ENCODE data around the gene DOC2A. TPM values are rescaled to one million over a fixed set of nuclear protein-coding genes. Genes with fewer than 3 reads are reported as not detected.

Gene DOC2A
- total RNA-seq, 6 donors from 2014 or later = 1.2 to 11.0 (median 6.5) TPM

DNA sequence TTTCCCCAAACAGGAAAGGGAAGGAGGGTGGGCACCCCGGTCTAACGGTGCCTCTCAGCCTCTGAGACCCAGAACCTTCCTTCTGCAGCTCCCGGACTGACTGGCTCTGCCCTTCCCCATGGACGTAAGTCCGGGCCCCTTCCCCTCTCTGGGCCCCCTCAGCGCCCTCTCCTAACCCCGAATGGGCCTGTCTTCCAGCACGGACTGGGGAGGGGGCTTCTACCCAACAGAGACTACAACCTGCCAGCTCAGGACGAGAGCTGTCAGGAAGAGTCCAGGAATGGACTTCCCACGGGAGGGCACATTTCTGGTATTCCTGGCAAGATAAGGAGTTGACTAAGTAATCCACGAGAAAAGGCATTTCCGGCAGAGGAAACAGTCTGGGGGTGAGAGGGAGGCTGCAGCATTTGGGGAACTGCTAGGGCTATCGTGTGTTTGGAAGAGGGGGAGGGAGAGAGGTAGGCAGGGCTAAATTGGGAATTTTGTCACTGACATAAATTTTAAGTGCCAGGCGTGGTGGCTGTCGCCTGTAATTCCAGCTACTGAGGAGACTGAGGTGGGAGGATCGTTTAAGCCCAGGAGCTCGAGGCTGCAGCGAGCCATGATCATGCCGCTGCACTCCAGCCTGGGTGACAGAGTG, 42.7 kb upstream of the DOC2A start:
- H3K27ac ChIP-seq = peak overlapping the region in 3 of 4 donors; percentile 7 to 73 (median 68)
- no peaks in the 10 kb centered on the region for H3K27me3 ChIP-seq
- H3K36me3 ChIP-seq = no peaks in the 10 kb centered on the region
- WGBS, 2 donors = 4 to 7% methylated on average over 12 to 19 of the region's 19 CpGs
- peaks cover 9 to 21% (median 17%) of the 10 kb centered on the region in 4 donors for H3K4me1 ChIP-seq
- DNase-seq (no peak), ATAC-seq (ENCODE audit: low FRiP score in 2 of 2) (peak; percentile 9 to 34)
- peak overlapping the region; percentile 74 to 98 (median 92) for H3K4me3 ChIP-seq
- TF ChIP-seq POLR2AphosphoS5 (IDR thresholded peaks at IDR 0.05) (no peak), POLR2A (IDR thresholded peaks at IDR 0.05) (no peak), EP300 (IDR thresholded peaks at IDR 0.05) (no peak)
- TF ChIP-seq, protein P1, sequence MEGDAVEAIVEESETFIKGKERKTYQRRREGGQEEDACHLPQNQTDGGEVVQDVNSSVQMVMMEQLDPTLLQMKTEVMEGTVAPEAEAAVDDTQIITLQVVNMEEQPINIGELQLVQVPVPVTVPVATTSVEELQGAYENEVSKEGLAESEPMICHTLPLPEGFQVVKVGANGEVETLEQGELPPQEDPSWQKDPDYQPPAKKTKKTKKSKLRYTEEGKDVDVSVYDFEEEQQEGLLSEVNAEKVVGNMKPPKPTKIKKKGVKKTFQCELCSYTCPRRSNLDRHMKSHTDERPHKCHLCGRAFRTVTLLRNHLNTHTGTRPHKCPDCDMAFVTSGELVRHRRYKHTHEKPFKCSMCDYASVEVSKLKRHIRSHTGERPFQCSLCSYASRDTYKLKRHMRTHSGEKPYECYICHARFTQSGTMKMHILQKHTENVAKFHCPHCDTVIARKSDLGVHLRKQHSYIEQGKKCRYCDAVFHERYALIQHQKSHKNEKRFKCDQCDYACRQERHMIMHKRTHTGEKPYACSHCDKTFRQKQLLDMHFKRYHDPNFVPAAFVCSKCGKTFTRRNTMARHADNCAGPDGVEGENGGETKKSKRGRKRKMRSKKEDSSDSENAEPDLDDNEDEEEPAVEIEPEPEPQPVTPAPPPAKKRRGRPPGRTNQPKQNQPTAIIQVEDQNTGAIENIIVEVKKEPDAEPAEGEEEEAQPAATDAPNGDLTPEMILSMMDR (IDR thresholded peaks at IDR 0.05) = no peak
- H3K9me3 ChIP-seq = no peaks in the 10 kb centered on the region

DNA sequence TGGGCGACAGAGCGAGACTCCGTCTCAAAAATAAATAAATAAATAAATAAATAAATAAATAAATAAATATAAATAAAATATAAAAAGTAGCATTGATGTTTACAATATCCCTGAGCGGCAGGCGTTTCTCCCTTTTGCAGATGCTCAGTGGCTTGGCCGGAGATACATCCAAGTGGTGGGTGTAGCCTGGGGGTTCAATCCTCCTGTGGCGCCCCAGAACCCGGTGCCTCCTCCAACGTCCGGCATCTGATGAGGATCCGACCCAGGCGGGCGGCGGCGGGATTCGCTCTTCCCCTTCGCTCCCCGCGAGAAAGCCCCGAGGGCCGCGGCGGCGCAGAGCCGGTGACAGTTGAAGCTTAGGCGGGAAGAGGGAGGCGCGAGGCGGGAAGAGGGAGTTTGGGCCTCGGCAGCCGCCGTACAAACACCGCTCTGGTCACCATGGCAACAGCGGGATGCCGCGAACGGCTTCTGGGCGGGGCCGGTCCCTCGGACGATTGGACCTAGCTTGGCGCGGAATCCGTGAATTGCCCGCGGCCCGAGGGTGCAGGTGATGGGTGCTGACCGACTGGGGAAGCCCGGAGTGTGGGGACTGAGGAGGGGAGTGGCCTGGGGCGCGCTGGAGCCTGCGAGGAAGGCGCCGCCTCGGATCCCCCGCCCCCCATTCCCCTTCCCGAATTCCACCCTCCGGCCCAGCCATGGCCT, 42.0 kb upstream of the DOC2A start:
- 4 to 10% methylated on average over 20 to 55 of the region's 58 CpGs for WGBS, 2 donors

DNA sequence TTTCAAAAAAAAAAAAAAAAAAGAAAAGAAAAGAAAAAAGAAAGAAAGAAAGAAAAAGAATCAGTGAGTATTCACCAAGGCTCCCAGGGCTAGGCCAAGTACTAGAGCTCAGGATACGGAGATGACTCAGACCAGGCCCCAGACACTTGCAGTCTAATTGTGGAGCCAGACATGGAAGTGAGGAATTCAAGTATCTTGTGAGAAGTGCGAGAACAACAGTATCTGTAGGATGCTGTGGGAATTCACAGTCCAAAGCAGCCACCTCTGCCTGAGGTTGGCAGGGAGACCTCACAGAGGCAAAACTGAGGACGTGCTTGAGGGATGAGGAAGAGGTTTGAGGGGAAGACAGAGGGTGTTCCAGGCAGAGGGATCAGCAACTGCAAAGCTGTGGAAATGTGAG, 40.7 kb upstream of the DOC2A start:
- TF ChIP-seq EP300 (IDR thresholded peaks at IDR 0.05) (no peak), POLR2AphosphoS5 (IDR thresholded peaks at IDR 0.05) (no peak), POLR2A (IDR thresholded peaks at IDR 0.05) (no peak)
- TF ChIP-seq, protein P1 (IDR thresholded peaks at IDR 0.05) = no peak
- no peak overlapping the region for H3K4me3 ChIP-seq
- H3K4me1 ChIP-seq = peaks cover 9 to 21% (median 17%) of the 10 kb centered on the region in 4 donors
- H3K27ac ChIP-seq = no peak overlapping the region
- H3K27me3 ChIP-seq = no peaks in the 10 kb centered on the region
- ATAC-seq (ENCODE audit: low FRiP score in 2 of 2) (no peak), DNase-seq (no peak)
- H3K9me3 ChIP-seq = no peaks in the 10 kb centered on the region
- 86 to 91% methylated on average over 3 of the region's 3 CpGs for WGBS, 2 donors
- H3K36me3 ChIP-seq = no peaks in the 10 kb centered on the region

More for the DNA sequence above, 42.0 kb upstream of the DOC2A start:
- Histone ChIP-seq H3K4me1 (peaks cover 9 to 21% (median 17%) of the 10 kb centered on the region in 4 donors), H3K36me3 (no peaks in the 10 kb centered on the region), H3K27me3 (no peaks in the 10 kb centered on the region), H3K27ac (peak overlapping the region in 3 of 4 donors; percentile 7 to 73 (median 68)), H3K9me3 (no peaks in the 10 kb centered on the region), H3K4me3 (peak overlapping the region; percentile 74 to 98 (median 92))
- DNase-seq (peak; percentile 92 to 97), ATAC-seq (ENCODE audit: low FRiP score in 2 of 2) (peak; percentile 90 to 98)
- TF ChIP-seq EP300 (IDR thresholded peaks at IDR 0.05) (peak in 1 of 4 donors; percentile 80), POLR2A (IDR thresholded peaks at IDR 0.05) (peak in 2 of 4 donors; percentile 15 to 30), POLR2AphosphoS5 (IDR thresholded peaks at IDR 0.05) (peak; percentile 82 to 90)
- TF ChIP-seq, protein P1 (IDR thresholded peaks at IDR 0.05) = peak in 2 of 6 experiments; percentile 6 to 27

DNA sequence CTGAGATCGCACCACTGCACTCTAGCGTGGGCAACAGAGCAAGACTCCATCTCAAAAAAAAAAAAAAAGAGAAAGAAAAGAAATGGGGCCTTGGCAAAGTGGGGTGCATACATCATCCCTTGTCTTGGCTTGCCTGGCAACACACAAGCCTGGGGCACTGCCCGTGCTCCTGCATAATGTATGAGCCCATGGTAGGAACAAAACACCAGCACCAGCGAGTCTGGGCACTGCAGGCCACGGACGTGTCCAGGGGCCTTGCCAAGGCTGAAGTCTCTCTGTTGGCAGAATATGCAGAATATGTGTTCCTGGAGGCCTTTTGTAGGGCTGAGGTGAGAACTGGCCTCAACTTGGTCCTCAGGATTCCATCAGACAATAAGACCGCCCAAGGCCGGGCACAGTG, 39.0 kb upstream of the DOC2A start:
- no peak overlapping the region for H3K4me3 ChIP-seq
- no peak overlapping the region for H3K27ac ChIP-seq
- 92 to 97% methylated on average over 8 of the region's 8 CpGs for WGBS, 2 donors
- no peaks in the 10 kb centered on the region for H3K9me3 ChIP-seq
- DNase-seq (no peak), ATAC-seq (ENCODE audit: low FRiP score in 2 of 2) (no peak)
- H3K36me3 ChIP-seq = no peaks in the 10 kb centered on the region
- H3K27me3 ChIP-seq = no peaks in the 10 kb centered on the region
- H3K4me1 ChIP-seq = peaks cover 9 to 21% (median 17%) of the 10 kb centered on the region in 4 donors
- TF ChIP-seq POLR2A (IDR thresholded peaks at IDR 0.05) (no peak), POLR2AphosphoS5 (IDR thresholded peaks at IDR 0.05) (no peak), EP300 (IDR thresholded peaks at IDR 0.05) (no peak)
- TF ChIP-seq, protein P1 (IDR thresholded peaks at IDR 0.05) = no peak
